ENCODE results near the gene MTFR1L. TPM values are rescaled to one million over a fixed set of nuclear protein-coding genes. Genes with fewer than 3 reads are reported as not detected.

MTFR1L gene
- total RNA-seq, 1 donor from 2014 or later, result 55.0 TPM

- no peak for DNase-seq (ENCODE audit: low spot score, unreplicated experiment)
- Mint-ChIP-seq H3K4me1 (ENCODE audit: low read depth) (peaks cover 33% of the 10 kb centered on the region), H3K36me3 (ENCODE audit: insufficient read depth) (no peaks in the 10 kb centered on the region), H3K4me3 (ENCODE audit: low read depth) (peak overlapping the region; percentile 72), H3K27me3 (no peaks in the 10 kb centered on the region), H3K27ac (no peak overlapping the region), H3K9me3 (ENCODE audit: low read depth) (no peaks in the 10 kb centered on the region)
- TF ChIP-seq CTCF (IDR thresholded peaks at IDR 0.05; ENCODE audit: unreplicated experiment), result no peak
These were observed 56.9 kb downstream of the MTFR1L start for GRCh38 chr1:25876693-25877077.

GRCh38 chr1:25877155-25877554 is 57.4 kb downstream of the MTFR1L start:
- no peaks in the 10 kb centered on the region for H3K9me3 Mint-ChIP-seq (ENCODE audit: low read depth)
- peaks cover 33% of the 10 kb centered on the region for H3K4me1 Mint-ChIP-seq (ENCODE audit: low read depth)
- H3K27ac Mint-ChIP-seq, result peak overlapping the region; percentile 10
- TF ChIP-seq CTCF (IDR thresholded peaks at IDR 0.05; ENCODE audit: unreplicated experiment), result no peak
- DNase-seq (ENCODE audit: low spot score, unreplicated experiment), result no peak
- H3K36me3 Mint-ChIP-seq (ENCODE audit: insufficient read depth), result no peaks in the 10 kb centered on the region
- H3K27me3 Mint-ChIP-seq, result no peaks in the 10 kb centered on the region
- H3K4me3 Mint-ChIP-seq (ENCODE audit: low read depth), result no peak overlapping the region

- no peak for TF ChIP-seq CTCF (IDR thresholded peaks at IDR 0.05; ENCODE audit: unreplicated experiment)
- peaks cover 29% of the 10 kb centered on the region for H3K4me1 Mint-ChIP-seq (ENCODE audit: low read depth)
- no peak overlapping the region for H3K27ac Mint-ChIP-seq
- no peaks in the 10 kb centered on the region for H3K9me3 Mint-ChIP-seq (ENCODE audit: low read depth)
- no peak overlapping the region for H3K4me3 Mint-ChIP-seq (ENCODE audit: low read depth)
- DNase-seq (ENCODE audit: low spot score, unreplicated experiment), result no peak
- no peaks in the 10 kb centered on the region for H3K27me3 Mint-ChIP-seq
- no peaks in the 10 kb centered on the region for H3K36me3 Mint-ChIP-seq (ENCODE audit: insufficient read depth)
These were observed 58.9 kb downstream of the MTFR1L start for GRCh38 chr1:25878690-25879089.

- no peaks in the 10 kb centered on the region for H3K9me3 Mint-ChIP-seq (ENCODE audit: low read depth)
- no peak overlapping the region for H3K4me3 Mint-ChIP-seq (ENCODE audit: low read depth)
- TF ChIP-seq CTCF (IDR thresholded peaks at IDR 0.05; ENCODE audit: unreplicated experiment), result no peak
- no peaks in the 10 kb centered on the region for H3K36me3 Mint-ChIP-seq (ENCODE audit: insufficient read depth)
- DNase-seq (ENCODE audit: low spot score, unreplicated experiment), result no peak
- no peaks in the 10 kb centered on the region for H3K27me3 Mint-ChIP-seq
- H3K4me1 Mint-ChIP-seq (ENCODE audit: low read depth), result peaks cover 29% of the 10 kb centered on the region
- H3K27ac Mint-ChIP-seq, result peak overlapping the region; percentile 57
These were observed 59.9 kb downstream of the MTFR1L start for GRCh38 chr1:25879675-25880074.

- H3K4me1 Mint-ChIP-seq (ENCODE audit: low read depth), result peaks cover 27% of the 10 kb centered on the region
- H3K36me3 Mint-ChIP-seq (ENCODE audit: insufficient read depth), result no peaks in the 10 kb centered on the region
- H3K27me3 Mint-ChIP-seq, result no peaks in the 10 kb centered on the region
- no peaks in the 10 kb centered on the region for H3K9me3 Mint-ChIP-seq (ENCODE audit: low read depth)
- H3K4me3 Mint-ChIP-seq (ENCODE audit: low read depth), result no peak overlapping the region
- no peak for DNase-seq (ENCODE audit: low spot score, unreplicated experiment)
- no peak for TF ChIP-seq CTCF (IDR thresholded peaks at IDR 0.05; ENCODE audit: unreplicated experiment)
- no peak overlapping the region for H3K27ac Mint-ChIP-seq
These were observed 60.8 kb downstream of the MTFR1L start for GRCh38 chr1:25880518-25880917.

All from progenitor cell of endocrine pancreas (in vitro differentiated cells).